ENCODE results near the gene SYT12. TPM values are rescaled to one million over a fixed set of nuclear protein-coding genes. Genes with fewer than 3 reads are reported as not detected.

SYT12 gene
- total and polyA plus RNA-seq, 2 of the 13 experiments (the other 11 are each of a cell fraction or from before 2014, with no cell fraction given) = 0.01 to 0.02 TPM

GRCh38 chr11:66996609-66997273, 26.2 kb upstream of the SYT12 start (continued):
- TF ChIP-seq ZNF609 (CRISPR knock-in tag; IDR thresholded peaks at IDR 0.05; ENCODE audit: borderline replicate concordance) (no peak), SAFB2 (CRISPR knock-in tag; IDR thresholded peaks at IDR 0.05; ENCODE audit: borderline replicate concordance, low read depth) (no peak), ISX (CRISPR knock-in tag; conservative IDR thresholded peaks at IDR 0.05) (no peak), PRPF4 (IDR thresholded peaks at IDR 0.05; ENCODE audit: low read depth, low read length, poor library complexity, severe bottlenecking) (no peak), KIAA2018 (CRISPR knock-in tag; IDR thresholded peaks at IDR 0.05; ENCODE audit: borderline replicate concordance) (no peak), MIER2 (CRISPR knock-in tag; IDR thresholded peaks at IDR 0.05) (no peak), ELF3 (CRISPR knock-in tag; IDR thresholded peaks at IDR 0.05) (no peak), ZNF253 (CRISPR knock-in tag; IDR thresholded peaks at IDR 0.05; ENCODE audit: borderline replicate concordance) (no peak), ZMYM3 (CRISPR knock-in tag; IDR thresholded peaks at IDR 0.05) (no peak), FOXJ3 (CRISPR knock-in tag; IDR thresholded peaks at IDR 0.05; ENCODE audit: borderline replicate concordance) (no peak; the same call in 1 of the 2 replicates), RNF2 (conservative IDR thresholded peaks at IDR 0.05; ENCODE audit: low read depth) (no peak), ZNF709 (CRISPR knock-in tag; IDR thresholded peaks at IDR 0.05) (no peak), IRX3 (CRISPR knock-in tag; IDR thresholded peaks at IDR 0.05; ENCODE audit: borderline replicate concordance, low read depth) (no peak), ZNF232 (CRISPR knock-in tag; IDR thresholded peaks at IDR 0.05; ENCODE audit: borderline replicate concordance) (no peak), TSC22D2 (CRISPR knock-in tag; IDR thresholded peaks at IDR 0.05; ENCODE audit: borderline replicate concordance) (no peak), ZNF549 (CRISPR knock-in tag; IDR thresholded peaks at IDR 0.05) (no peak), RFX1 (IDR thresholded peaks at IDR 0.05) (peak; percentile 52; the same call in 1 of the 2 replicates), RBM39 (IDR thresholded peaks at IDR 0.05; ENCODE audit: low read depth, low read length, poor library complexity, severe bottlenecking) (no peak)

Measured in HepG2 (cell line).